ENCODE measurements around the gene EXOC3L1.

Gene EXOC3L1

GRCh38 chr16:67154578-67155294, 35.2 kb downstream of the EXOC3L1 start:
- Mint-ChIP-seq H3K9me3 (no peaks in the 10 kb centered on the region), H3K27me3 (peaks cover 17% of the 10 kb centered on the region), H3K4me1 (peaks cover 67% of the 10 kb centered on the region), H3K4me3 (peak overlapping the region; percentile 76), H3K36me3 (peaks cover 41% of the 10 kb centered on the region), H3K27ac (no peak overlapping the region)
- CTCF ChIA-PET = interaction anchor here (0.6 to 8.7 kb wide), 47 partner anchors 9 to 426 kb away, joined by 3 to 163 read pairs (median 4); partner anchors contain the start of genes CBFB, CES4A, HSF4 and NOL3
- no peak for DNase-seq

GRCh38 chr16:67151431-67152097, 38.4 kb downstream of the EXOC3L1 start:
- CTCF ChIA-PET = interaction anchor here (0.7 to 1.7 kb wide), 15 partner anchors 9 to 204 kb away, joined by 3 to 8 read pairs (median 4); no protein-coding TSS in a partner anchor
- peaks cover 48% of the 10 kb centered on the region for H3K4me1 Mint-ChIP-seq
- H3K27me3 Mint-ChIP-seq = peaks cover 20% of the 10 kb centered on the region
- peak overlapping the region; percentile 76 for H3K27ac Mint-ChIP-seq
- H3K36me3 Mint-ChIP-seq = peaks cover 44% of the 10 kb centered on the region
- DNase-seq = no peak
- H3K4me3 Mint-ChIP-seq = peak overlapping the region; percentile 70
- no peaks in the 10 kb centered on the region for H3K9me3 Mint-ChIP-seq

DNA sequence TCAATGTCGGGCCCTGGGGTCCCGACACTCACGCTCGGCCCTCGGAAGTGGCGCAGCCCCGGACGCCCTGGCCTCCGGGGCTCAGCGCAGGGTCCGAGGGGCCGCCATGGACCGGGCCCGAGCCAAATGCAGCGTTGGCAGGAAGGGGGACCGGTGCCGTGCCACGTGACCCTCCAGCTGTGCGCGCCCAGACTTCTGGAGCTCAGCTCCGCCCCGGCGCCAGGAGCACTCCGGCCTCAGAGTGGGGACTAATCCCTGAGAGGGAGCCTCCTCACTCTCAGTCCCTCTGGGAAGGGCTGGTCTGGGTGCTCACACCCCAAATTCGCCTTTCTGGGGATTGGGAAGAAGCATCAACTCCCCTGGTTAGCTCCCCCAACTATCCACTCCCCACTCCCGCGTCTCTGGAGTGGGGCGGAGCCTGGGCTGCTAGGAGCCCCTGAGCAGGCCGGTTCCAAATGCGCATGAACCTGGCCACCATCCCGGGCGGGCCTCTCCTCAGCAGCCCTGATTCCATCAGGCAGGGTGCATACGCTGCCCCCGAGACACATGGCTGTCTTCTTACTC, 39.0 kb downstream of the EXOC3L1 start, which contains the start of gene B3GNT9:
TSS of gene B3GNT9 (minus strand) at position 166 of the 564 bp plus-strand sequence. CDS start 513 bp downstream, outside the sequence.
- CTCF ChIA-PET = interaction anchor here (0.7 to 1.7 kb wide), 11 partner anchors 9 to 370 kb away, joined by 3 to 8 read pairs (median 4); no protein-coding TSS in a partner anchor
- Mint-ChIP-seq H3K36me3 (peaks cover 44% of the 10 kb centered on the region), H3K4me3 (peak within 1 kb of the TSS; percentile 70), H3K27ac (peak within 1 kb of the TSS; percentile 76), H3K4me1 (peaks cover 41% of the 10 kb centered on the region), H3K27me3 (peaks cover 20% of the 10 kb centered on the region), H3K9me3 (no peaks in the 10 kb centered on the region)
- DNase-seq = peak; percentile 72

DNA sequence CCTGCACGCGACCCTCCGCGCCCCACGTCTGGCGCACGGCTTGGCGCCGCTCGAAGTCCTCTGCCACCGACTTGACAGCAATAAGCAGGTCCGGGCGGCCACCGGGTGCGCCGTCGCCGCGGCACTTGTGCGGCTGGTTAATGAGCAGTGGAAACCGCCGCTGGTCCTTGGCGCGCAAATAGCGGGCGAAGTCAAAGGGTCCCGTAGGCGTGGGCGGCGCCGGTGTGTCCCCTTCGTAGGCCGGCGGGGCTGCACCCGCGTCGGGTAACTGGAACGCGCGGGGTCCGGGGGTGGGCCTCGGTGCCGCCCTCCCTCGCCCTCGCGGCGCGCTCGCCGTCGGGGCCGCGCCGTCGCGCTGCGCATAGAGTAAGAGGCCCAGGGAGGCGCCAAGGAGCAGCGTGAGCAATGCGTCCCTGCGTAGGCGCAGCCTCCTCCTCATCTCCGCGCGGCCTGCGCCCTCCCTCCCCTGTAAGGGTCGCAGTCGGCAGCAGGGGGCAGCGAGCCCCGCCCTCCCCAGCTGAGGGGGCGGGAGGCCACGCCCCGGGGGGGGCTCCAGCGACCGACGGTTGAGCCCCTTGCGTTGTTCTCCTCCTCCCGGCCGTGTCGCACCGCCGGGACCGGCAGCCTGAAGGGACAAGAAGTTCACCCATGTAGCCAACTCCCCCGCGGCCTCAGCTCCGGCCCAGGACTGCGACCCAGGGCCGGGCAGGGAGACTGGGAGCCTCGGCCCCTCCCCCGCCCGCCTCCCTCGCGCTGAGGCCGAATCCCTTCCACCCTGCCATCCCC, 39.7 kb downstream of the EXOC3L1 start:
- Mint-ChIP-seq H3K36me3 (peaks cover 49% of the 10 kb centered on the region), H3K27me3 (peaks cover 19% of the 10 kb centered on the region), H3K4me3 (peak overlapping the region; percentile 70)

DNA sequence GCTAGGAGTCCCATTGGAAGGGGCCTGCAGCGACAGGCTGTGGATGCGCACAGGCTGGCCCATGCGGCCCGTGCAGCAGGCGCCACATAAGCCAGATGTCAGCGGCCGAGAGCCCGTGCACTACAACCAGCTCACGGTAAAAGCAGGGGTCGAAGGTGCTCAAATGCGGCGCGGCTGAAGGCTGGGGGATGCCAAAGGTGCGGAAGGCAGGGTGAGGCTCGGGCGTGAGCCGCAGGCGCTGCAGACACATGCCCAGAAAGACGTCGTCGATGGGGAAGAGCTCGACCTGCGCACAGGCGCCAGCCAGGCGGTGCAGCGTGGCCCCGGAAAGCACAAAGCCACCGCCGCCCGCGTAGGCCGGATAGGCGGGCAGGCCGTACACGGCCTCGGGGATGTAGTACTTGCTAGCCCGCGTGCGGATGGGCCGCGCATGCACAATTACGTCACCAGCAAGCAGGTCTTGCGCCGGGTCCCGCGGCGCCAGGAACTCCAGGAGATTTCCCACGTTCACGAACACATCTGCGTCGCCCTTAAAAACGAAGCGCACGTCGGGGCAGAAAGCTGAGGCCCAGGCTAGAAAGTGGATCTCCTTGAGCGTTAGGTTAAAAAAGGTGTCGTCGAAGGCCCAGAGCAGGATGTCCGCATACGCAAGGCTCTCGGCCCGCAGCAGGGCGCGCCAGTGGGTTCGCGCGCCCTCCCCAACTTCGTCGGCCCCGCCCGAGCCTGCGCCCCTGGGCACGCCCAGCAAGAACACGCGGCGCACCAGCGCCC, 40.5 kb downstream of the EXOC3L1 start:
- CTCF ChIA-PET = interaction anchor here (1.4 to 1.6 kb wide), 2 partner anchors 132 to 136 kb away, joined by 3 to 7 read pairs; no protein-coding TSS in a partner anchor
- Mint-ChIP-seq H3K4me3 (peak overlapping the region; percentile 26), H3K27ac (no peak overlapping the region)

More for the DNA sequence above, 39.7 kb downstream of the EXOC3L1 start:
- Mint-ChIP-seq H3K9me3 (no peaks in the 10 kb centered on the region), H3K27ac (no peak overlapping the region), H3K4me1 (peaks cover 37% of the 10 kb centered on the region)
- CTCF ChIA-PET = interaction anchor here (0.7 to 1.7 kb wide), 11 partner anchors 8 to 371 kb away, joined by 3 to 8 read pairs (median 4); no protein-coding TSS in a partner anchor
- peak; percentile 66 for DNase-seq

GRCh38 chr16:67148656-67149275, 41.2 kb downstream of the EXOC3L1 start:
- Mint-ChIP-seq H3K9me3 (no peaks in the 10 kb centered on the region), H3K4me1 (peaks cover 30% of the 10 kb centered on the region), H3K27ac (peak overlapping the region; percentile 44), H3K36me3 (peaks cover 54% of the 10 kb centered on the region), H3K27me3 (peaks cover 16% of the 10 kb centered on the region), H3K4me3 (peak overlapping the region; percentile 26)
- CTCF ChIA-PET = interaction anchor here (1.4 to 1.6 kb wide), 2 partner anchors 131 to 135 kb away, joined by 3 to 7 read pairs; no protein-coding TSS in a partner anchor
- DNase-seq = no peak

More for the DNA sequence above, 40.5 kb downstream of the EXOC3L1 start:
- H3K27me3 Mint-ChIP-seq = peaks cover 16% of the 10 kb centered on the region
- H3K4me1 Mint-ChIP-seq = peaks cover 35% of the 10 kb centered on the region
- no peak for DNase-seq
- peaks cover 55% of the 10 kb centered on the region for H3K36me3 Mint-ChIP-seq
- H3K9me3 Mint-ChIP-seq = no peaks in the 10 kb centered on the region

GRCh38 chr16:67148221-67148620, 41.7 kb downstream of the EXOC3L1 start:
- Mint-ChIP-seq H3K9me3 (no peaks in the 10 kb centered on the region), H3K27ac (peak overlapping the region; percentile 44), H3K4me3 (no peak overlapping the region), H3K27me3 (peaks cover 16% of the 10 kb centered on the region), H3K36me3 (peaks cover 54% of the 10 kb centered on the region), H3K4me1 (peaks cover 27% of the 10 kb centered on the region)
- DNase-seq = no peak
- CTCF ChIA-PET = interaction anchor here (1.6 kb wide), 1 partner anchor 130 kb away, joined by 7 read pairs; no protein-coding TSS in a partner anchor

DNA sequence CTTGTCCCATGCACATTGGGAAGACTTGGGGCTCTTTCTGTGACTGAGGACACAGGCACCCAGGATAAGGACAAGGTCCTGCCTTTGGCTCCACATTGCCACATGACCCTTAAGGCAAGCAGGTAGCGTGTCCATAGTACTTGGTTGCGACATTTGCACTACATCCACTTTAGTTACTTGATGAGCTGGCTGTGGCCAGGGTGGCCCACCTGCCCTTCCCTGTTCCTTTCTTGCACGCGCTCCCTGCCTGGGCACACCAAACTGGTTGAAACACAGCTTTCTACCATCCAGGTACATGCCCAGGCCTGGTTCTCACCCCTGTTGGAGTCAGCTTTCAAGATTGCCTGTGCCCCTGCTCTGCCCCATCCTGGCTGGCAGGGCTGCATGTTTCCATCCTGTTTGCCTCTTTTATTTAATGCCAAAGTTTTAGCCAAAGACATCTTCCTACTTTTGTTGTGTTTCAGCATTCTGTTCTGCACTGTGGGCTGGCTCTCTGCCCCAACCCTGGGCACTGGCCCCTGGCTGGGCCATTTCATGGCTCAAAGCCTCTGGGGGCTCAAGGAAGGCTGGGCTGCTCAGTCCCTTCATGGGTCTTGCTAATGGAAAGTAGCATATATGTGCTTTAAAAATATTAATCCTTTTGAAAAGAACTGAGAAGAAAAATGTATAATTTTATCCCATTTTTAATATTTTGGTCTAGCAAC, 42.3 kb downstream of the EXOC3L1 start:
- H3K4me3 Mint-ChIP-seq = no peak overlapping the region
- H3K36me3 Mint-ChIP-seq = peaks cover 47% of the 10 kb centered on the region
- no peaks in the 10 kb centered on the region for H3K9me3 Mint-ChIP-seq
- H3K4me1 Mint-ChIP-seq = peaks cover 20% of the 10 kb centered on the region
- no peak overlapping the region for H3K27ac Mint-ChIP-seq
- peaks cover 16% of the 10 kb centered on the region for H3K27me3 Mint-ChIP-seq
- no peak for DNase-seq
- CTCF ChIA-PET = no interaction called here

GRCh38 chr16:67146523-67147357, 43.2 kb downstream of the EXOC3L1 start:
- H3K4me1 Mint-ChIP-seq = peaks cover 13% of the 10 kb centered on the region
- H3K9me3 Mint-ChIP-seq = no peaks in the 10 kb centered on the region
- H3K36me3 Mint-ChIP-seq = peaks cover 51% of the 10 kb centered on the region
- no peak for DNase-seq
- H3K4me3 Mint-ChIP-seq = no peak overlapping the region
- peaks cover 14% of the 10 kb centered on the region for H3K27me3 Mint-ChIP-seq
- CTCF ChIA-PET = interaction anchor here (1.8 kb wide), 1 partner anchor 185 kb away, joined by 4 read pairs; the partner anchor contains the start of gene CES3
- no peak overlapping the region for H3K27ac Mint-ChIP-seq

- DNase-seq = no peak
- Mint-ChIP-seq H3K4me1 (peaks cover 4% of the 10 kb centered on the region), H3K27ac (peak overlapping the region; percentile 28), H3K9me3 (no peaks in the 10 kb centered on the region), H3K4me3 (no peak overlapping the region), H3K27me3 (peaks cover 4% of the 10 kb centered on the region), H3K36me3 (peaks cover 55% of the 10 kb centered on the region)
- CTCF ChIA-PET = interaction anchor here (0.8 to 1.9 kb wide), 3 partner anchors 10 to 184 kb away, joined by 3 to 9 read pairs (median 4); partner anchors contain the start of gene CES3
Observed at GRCh38 chr16:67145746-67146145, 44.2 kb downstream of the EXOC3L1 start.

DNA sequence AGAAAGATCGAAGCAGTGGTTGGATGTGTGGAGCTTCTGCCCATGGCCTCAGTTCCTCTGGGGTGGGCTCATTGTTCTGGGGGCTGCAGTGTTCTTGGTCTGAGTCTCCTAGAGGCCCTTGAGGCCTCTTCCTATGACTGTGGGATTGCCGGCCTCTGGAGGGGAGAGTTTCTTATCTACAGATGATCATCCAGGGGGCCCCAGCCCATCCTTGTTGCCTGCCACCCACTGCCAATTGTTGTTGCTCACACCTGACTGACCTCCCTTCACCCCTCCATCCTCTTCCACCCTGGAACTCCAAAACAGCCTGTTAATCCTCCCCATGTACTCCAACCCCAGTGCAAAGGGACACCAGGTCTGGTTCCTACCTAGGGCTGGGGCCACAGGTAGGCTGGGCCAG, 45.0 kb downstream of the EXOC3L1 start:
- Mint-ChIP-seq H3K36me3 (peaks cover 61% of the 10 kb centered on the region), H3K27ac (no peak overlapping the region)
- CTCF ChIA-PET = interaction anchor here (1.8 to 1.9 kb wide), 2 partner anchors 10 to 183 kb away, joined by 4 to 9 read pairs; partner anchors contain the start of gene CES3

More for the DNA sequence above, 45.0 kb downstream of the EXOC3L1 start:
- no peak for DNase-seq
- Mint-ChIP-seq H3K9me3 (no peaks in the 10 kb centered on the region), H3K27me3 (peaks cover 3% of the 10 kb centered on the region), H3K4me3 (no peak overlapping the region), H3K4me1 (peaks cover 4% of the 10 kb centered on the region)

Measured in activated naive CD4-positive, alpha-beta T cell treated with anti-CD3 and anti-CD28 coated beads, Interleukin-2, amount 10 ng/mL, durations not matched to agents 7 days and 5 days (primary cell).